Progenitor cell of endocrine pancreas (in vitro differentiated cells): ENCODE data around the gene CNGA3. TPM values are rescaled to one million over a fixed set of nuclear protein-coding genes. Genes with fewer than 3 reads are reported as not detected.

Source experiments
- DNase-seq: peaks from one replicate; pipeline ENCODE4 v3.0.0; 2021; ENCODE audit warnings: low spot score; ENCODE audit not compliant: unreplicated experiment
- H3K27ac Mint-ChIP-seq: 2 replicates; pipeline ENCODE4 v1.8.0; 2021; ENCODE audit warnings: mild to moderate bottlenecking, moderate library complexity, mixed read lengths
- H3K27me3 Mint-ChIP-seq: 2 replicates; pipeline ENCODE4 v1.8.0; 2021; ENCODE audit warnings: mixed read lengths
- H3K36me3 Mint-ChIP-seq: 2 replicates; pipeline ENCODE4 v1.8.0; 2022; ENCODE audit warnings: mixed read lengths; ENCODE audit not compliant: insufficient read depth
- H3K4me1 Mint-ChIP-seq: 2 replicates; pipeline ENCODE4 v1.8.0; 2021; ENCODE audit warnings: low read depth, mixed read lengths
- H3K4me3 Mint-ChIP-seq: 2 replicates; pipeline ENCODE4 v1.8.0; 2021; ENCODE audit warnings: low read depth, mild to moderate bottlenecking, moderate library complexity, mixed read lengths
- H3K9me3 Mint-ChIP-seq: 2 replicates; pipeline ENCODE4 v1.8.0; 2021; ENCODE audit warnings: low read depth, mixed read lengths
- total RNA-seq: library from RNA; stranded (reverse); gene quantifications from 2 replicates; pipeline ENCODE4 v1.2.1, GENCODE V29; 2021
- TF ChIP-seq, protein P1 (sequence below): fragments of 200-600 bp; sonication (generic); IDR thresholded peaks from one replicate; pipeline ENCODE4 v1.5.0; 2021; ENCODE audit warnings: antibody characterized with exemption, mild to moderate bottlenecking; ENCODE audit not compliant: unreplicated experiment

The CNGA3 gene
- total RNA-seq, 1 donor from 2014 or later: 5.3 TPM

DNA sequence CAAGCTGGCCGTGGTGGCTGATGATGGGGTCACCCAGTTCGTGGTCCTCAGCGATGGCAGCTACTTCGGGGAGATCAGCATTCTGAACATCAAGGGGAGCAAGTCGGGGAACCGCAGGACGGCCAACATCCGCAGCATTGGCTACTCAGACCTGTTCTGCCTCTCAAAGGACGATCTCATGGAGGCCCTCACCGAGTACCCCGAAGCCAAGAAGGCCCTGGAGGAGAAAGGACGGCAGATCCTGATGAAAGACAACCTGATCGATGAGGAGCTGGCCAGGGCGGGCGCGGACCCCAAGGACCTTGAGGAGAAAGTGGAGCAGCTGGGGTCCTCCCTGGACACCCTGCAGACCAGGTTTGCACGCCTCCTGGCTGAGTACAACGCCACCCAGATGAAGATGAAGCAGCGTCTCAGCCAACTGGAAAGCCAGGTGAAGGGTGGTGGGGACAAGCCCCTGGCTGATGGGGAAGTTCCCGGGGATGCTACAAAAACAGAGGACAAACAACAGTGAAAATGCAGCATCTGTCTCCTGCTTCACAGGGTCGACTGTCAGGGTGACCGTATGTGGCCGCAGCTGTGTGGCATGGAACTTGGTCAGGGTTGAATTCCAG lies 50.6 kb downstream of the CNGA3 start:
- Mint-ChIP-seq H3K27ac (no peak overlapping the region), H3K4me3 (no peak overlapping the region), H3K36me3 (no peaks in the 10 kb centered on the region), H3K27me3 (peaks cover 10% of the 10 kb centered on the region), H3K4me1 (no peaks in the 10 kb centered on the region), H3K9me3 (no peaks in the 10 kb centered on the region)
- TF ChIP-seq, protein P1, sequence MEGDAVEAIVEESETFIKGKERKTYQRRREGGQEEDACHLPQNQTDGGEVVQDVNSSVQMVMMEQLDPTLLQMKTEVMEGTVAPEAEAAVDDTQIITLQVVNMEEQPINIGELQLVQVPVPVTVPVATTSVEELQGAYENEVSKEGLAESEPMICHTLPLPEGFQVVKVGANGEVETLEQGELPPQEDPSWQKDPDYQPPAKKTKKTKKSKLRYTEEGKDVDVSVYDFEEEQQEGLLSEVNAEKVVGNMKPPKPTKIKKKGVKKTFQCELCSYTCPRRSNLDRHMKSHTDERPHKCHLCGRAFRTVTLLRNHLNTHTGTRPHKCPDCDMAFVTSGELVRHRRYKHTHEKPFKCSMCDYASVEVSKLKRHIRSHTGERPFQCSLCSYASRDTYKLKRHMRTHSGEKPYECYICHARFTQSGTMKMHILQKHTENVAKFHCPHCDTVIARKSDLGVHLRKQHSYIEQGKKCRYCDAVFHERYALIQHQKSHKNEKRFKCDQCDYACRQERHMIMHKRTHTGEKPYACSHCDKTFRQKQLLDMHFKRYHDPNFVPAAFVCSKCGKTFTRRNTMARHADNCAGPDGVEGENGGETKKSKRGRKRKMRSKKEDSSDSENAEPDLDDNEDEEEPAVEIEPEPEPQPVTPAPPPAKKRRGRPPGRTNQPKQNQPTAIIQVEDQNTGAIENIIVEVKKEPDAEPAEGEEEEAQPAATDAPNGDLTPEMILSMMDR: no peak
- no peak for DNase-seq

DNA sequence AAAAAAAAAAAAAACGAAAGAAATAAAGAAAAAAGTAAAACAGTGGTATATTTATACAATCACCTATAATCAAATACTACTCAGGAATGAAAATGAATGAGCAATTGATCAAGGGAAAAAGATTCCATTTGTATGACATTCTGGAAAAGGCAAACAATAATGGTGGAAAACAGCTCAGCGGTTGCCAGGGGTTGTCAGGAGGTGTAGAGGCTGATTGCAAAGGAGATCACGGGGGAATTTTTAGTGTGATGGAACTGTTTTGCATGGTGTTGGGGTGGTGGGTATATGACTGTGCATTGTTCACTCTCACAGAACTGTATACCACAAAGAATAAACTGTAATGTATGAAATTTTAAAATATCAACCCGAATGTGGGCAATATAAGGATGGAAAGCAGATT lies 52.9 kb downstream of the CNGA3 start:
- TF ChIP-seq, protein P1: no peak
- no peaks in the 10 kb centered on the region for H3K4me1 Mint-ChIP-seq
- no peak overlapping the region for H3K4me3 Mint-ChIP-seq
- no peak for DNase-seq
- no peaks in the 10 kb centered on the region for H3K36me3 Mint-ChIP-seq
- H3K9me3 Mint-ChIP-seq: no peaks in the 10 kb centered on the region
- H3K27ac Mint-ChIP-seq: no peak overlapping the region
- H3K27me3 Mint-ChIP-seq: peaks cover 10% of the 10 kb centered on the region

DNA sequence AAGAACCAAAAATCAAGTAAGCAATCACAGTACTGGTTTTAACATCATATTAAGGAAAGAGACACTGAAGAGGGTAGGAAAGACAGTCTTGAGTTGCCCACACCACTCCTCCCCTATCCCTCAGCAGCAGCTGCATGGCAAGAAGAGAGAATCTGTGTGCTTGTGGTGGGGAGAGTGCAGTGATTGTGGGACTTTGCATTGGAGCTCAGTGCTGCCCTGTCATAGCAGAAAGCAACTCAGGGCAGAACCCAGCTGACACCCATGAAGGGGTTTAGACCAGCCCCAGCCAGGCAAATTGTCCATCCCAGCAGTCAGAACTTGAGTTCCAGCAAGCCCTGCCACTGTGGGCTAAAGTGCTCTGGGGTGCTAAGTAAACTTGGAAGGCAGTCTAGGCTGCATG lies 57.6 kb downstream of the CNGA3 start:
- H3K36me3 Mint-ChIP-seq: no peaks in the 10 kb centered on the region
- TF ChIP-seq, protein P1: no peak
- no peaks in the 10 kb centered on the region for H3K4me1 Mint-ChIP-seq
- H3K9me3 Mint-ChIP-seq: no peaks in the 10 kb centered on the region
- peaks cover 4% of the 10 kb centered on the region for H3K27me3 Mint-ChIP-seq
- no peak overlapping the region for H3K27ac Mint-ChIP-seq
- H3K4me3 Mint-ChIP-seq: no peak overlapping the region
- DNase-seq: no peak

DNA sequence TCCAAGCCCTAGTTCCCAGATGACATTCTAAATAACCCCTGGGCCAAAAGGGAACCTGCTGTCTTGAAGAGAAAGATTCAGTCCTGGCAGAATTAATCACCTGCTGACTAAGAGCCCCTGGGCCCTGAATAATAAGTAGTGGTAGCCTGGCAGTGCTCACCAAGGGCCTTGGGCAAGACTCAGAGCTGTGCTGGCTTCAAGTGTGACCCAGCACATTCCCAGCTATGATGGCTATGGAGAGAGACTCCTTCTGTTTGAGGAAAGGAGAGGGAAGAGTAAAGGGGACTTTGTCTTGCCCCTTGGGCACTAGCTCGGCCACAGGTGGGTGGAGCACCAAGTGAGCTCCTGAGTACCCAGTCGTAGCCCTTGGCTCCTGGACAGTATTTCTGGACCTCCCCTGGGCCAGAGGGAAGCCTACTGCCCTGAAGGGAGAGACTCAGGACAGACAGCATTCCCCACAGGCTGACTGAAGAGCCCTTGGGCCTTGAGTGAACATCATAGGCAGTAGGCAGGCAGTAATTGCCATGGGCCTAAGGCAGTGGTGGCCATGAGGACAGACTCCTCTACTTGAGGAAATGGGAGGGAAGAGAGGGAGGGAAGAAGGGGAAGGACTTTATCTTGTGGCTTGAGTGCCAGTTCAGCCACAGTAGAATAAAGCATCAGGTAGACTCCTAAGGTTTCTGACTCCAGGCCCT lies 58.4 kb downstream of the CNGA3 start:
- Mint-ChIP-seq H3K27ac (no peak overlapping the region), H3K4me1 (no peaks in the 10 kb centered on the region), H3K36me3 (no peaks in the 10 kb centered on the region), H3K27me3 (peaks cover 4% of the 10 kb centered on the region), H3K4me3 (no peak overlapping the region), H3K9me3 (no peaks in the 10 kb centered on the region)
- DNase-seq: no peak
- TF ChIP-seq, protein P1: no peak

DNA sequence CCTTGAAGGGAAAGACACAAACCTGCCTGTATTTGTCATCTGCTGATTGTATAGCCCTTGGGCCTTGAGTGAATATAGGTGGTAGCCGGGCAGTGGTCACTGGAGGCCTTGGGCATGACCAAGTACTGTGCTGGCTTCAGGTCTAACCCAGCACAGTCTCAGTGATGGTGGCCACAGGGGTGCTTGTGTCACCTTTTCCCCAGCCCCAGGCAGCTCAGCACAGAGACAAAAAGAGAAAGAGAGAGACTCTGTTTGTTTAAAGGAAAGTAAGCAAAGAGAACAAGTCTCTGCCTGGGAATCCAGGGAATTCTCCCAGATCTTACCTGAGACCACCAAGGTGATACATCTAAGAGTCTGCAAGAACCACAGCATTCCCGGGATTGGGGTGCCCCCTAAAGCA lies 59.0 kb downstream of the CNGA3 start:
- Mint-ChIP-seq H3K27ac (no peak overlapping the region), H3K36me3 (no peaks in the 10 kb centered on the region), H3K4me3 (no peak overlapping the region), H3K9me3 (no peaks in the 10 kb centered on the region), H3K4me1 (no peaks in the 10 kb centered on the region), H3K27me3 (peaks cover 4% of the 10 kb centered on the region)
- DNase-seq: no peak
- TF ChIP-seq, protein P1: no peak
